Esophagus mucosa (tissue), 1 donor: ENCODE data around the gene FSIP1. TPM values are rescaled to one million over a fixed set of nuclear protein-coding genes. Genes with fewer than 3 reads are reported as not detected.

Experiments
- total RNA-seq: library from RNA; stranded (reverse); gene quantifications from one replicate; pipeline ENCODE4 v1.2.4, GENCODE V29; 2023
- donor health status: DM: yes; HTN: yes; CAD: no.

Gene FSIP1
- total RNA-seq, 1 donor from 2014 or later: 0.28 TPM

Other genes with a start within 250 kb of the FSIP1 start
- gene THBS1, start 201.8 kb downstream of the FSIP1 start, total RNA-seq: 16.3 TPM
- gene GPR176, start 137.4 kb upstream of the FSIP1 start, total RNA-seq: 0.40 TPM
- 17.4 TPM for gene EIF2AK4, start 151.3 kb upstream of the FSIP1 start, total RNA-seq